ENCODE measurements around the gene RNU7-1. TPM values are rescaled to one million over a fixed set of nuclear protein-coding genes. Genes with fewer than 3 reads are reported as not detected.

Gene RNU7-1
- total and polyA plus RNA-seq, 10 of the 15 experiments (the other 5 are each of a cell fraction or from before 2014, with no cell fraction given), result not detected

- no peak for TF ChIP-seq ATF2 (IDR thresholded peaks at IDR 0.05; ENCODE audit: low read length)
- TF ChIP-seq SIX5 (IDR thresholded peaks at IDR 0.05; ENCODE audit: low read depth, low read length, severe bottlenecking), result no peak
- no peak for TF ChIP-seq EGR1 (IDR thresholded peaks at IDR 0.05; ENCODE audit: borderline replicate concordance in 1 of 2, low read depth in 2 of 2, low read length in 2 of 2)
- TF ChIP-seq POLR2A (IDR thresholded peaks at IDR 0.05; ENCODE audit: low read depth, low read length), result no peak
- no peak for TF ChIP-seq POU2F2 (IDR thresholded peaks at IDR 0.05; ENCODE audit: borderline replicate concordance, low read depth, low read length)
- TF ChIP-seq LARP7 (IDR thresholded peaks at IDR 0.05), result 0 out of 2 replicates have a peak, but pooled peaks have one; percentile 47
- no peak for TF ChIP-seq HDAC6 (IDR thresholded peaks at IDR 0.05; ENCODE audit: unreplicated experiment)
- no peak for TF ChIP-seq STAT1 (conservative IDR thresholded peaks at IDR 0.05)
- no peak for TF ChIP-seq FOXK2 (IDR thresholded peaks at IDR 0.05)
- no peak for TF ChIP-seq PAX8 (IDR thresholded peaks at IDR 0.05)
- peak in 1 of 2 experiments; percentile 17; a peak in 2 of 4 replicates for TF ChIP-seq IKZF2 (IDR thresholded peaks at IDR 0.05)
- TF ChIP-seq TCF12 (IDR thresholded peaks at IDR 0.05; ENCODE audit: low read depth, low read length), result no peak
- TF ChIP-seq MLLT1 (IDR thresholded peaks at IDR 0.05), result no peak; the same call in 1 of the 2 replicates
- 0 out of 2 replicates have a peak, but pooled peaks have one; percentile 15 for TF ChIP-seq PRDM15 (CRISPR knock-in tag; IDR thresholded peaks at IDR 0.05)
- TF ChIP-seq SMAD1 (IDR thresholded peaks at IDR 0.05; ENCODE audit: low read depth, partially characterized antibody), result no peak
- TF ChIP-seq NBN (IDR thresholded peaks at IDR 0.05), result 0 out of 2 replicates have a peak, but pooled peaks have one; percentile 44
- 0 out of 2 replicates have a peak, but pooled peaks have one; percentile 8 for TF ChIP-seq DPF2 (IDR thresholded peaks at IDR 0.05)
- TF ChIP-seq NR2F1 (conservative IDR thresholded peaks at IDR 0.05), result 0 out of 2 replicates have a peak, but pooled peaks have one; percentile 8
- TF ChIP-seq SRF (IDR thresholded peaks at IDR 0.05; ENCODE audit: low read depth in 2 of 2, low read length in 2 of 2), result no peak
- no peak for TF ChIP-seq BMI1 (IDR thresholded peaks at IDR 0.05; ENCODE audit: borderline replicate concordance)
- no peak for TF ChIP-seq MEF2B (IDR thresholded peaks at IDR 0.05; ENCODE audit: partially characterized antibody, poor library complexity, severe bottlenecking)
- no peak for TF ChIP-seq RELA (IDR thresholded peaks at IDR 0.05; ENCODE audit: borderline replicate concordance, partially characterized antibody)
- peak; percentile 47 to 59 (median 48) for TF ChIP-seq CTCF (IDR thresholded peaks at IDR 0.05 in 2 of 3, conservative IDR thresholded peaks at IDR 0.05 in 1 of 3; ENCODE audit: control insufficient read depth in 2 of 3, extremely low read depth in 1 of 3, insufficient read depth in 1 of 3, low read depth in 3 of 3, low read length in 3 of 3)
- TF ChIP-seq JUNB (IDR thresholded peaks at IDR 0.05), result peak; percentile 5; the same call in 1 of the 2 replicates
Measured at GRCh38 chr12:6961695-6962284, 18.2 kb downstream of the RNU7-1 start (continued).

Data from GM12878 (cell line).